Esophagus squamous epithelium (tissue), 4 donors: ENCODE measurements around the gene ZNF322.

Experiments used
- CTCF ChIP-seq, 6 experiments: fragments of 450-650 bp in 4 of 6; fragments of 200-600 bp in 2 of 6; sonication (generic) in 2 of 6; IDR thresholded peaks; one replicate each; pipeline ENCODE4 v1.5.1; 2016 to 2019; ENCODE audit warnings: antibody characterized with exemption in 6 of 6, mild to moderate bottlenecking in 4 of 6, moderate library complexity in 4 of 6
- POLR2A ChIP-seq, 4 donors: fragments of 450-650 bp; IDR thresholded peaks; one replicate each; pipeline ENCODE4 v1.6.1; 2017; ENCODE audit warnings: antibody characterized with exemption in 4 of 4, mild to moderate bottlenecking in 4 of 4, moderate library complexity in 3 of 4

- TF ChIP-seq CTCF (IDR thresholded peaks at IDR 0.05) (no peak), POLR2A (IDR thresholded peaks at IDR 0.05) (no peak)
Measured at GRCh38 chr6:26613689-26614683, 45.6 kb downstream of the ZNF322 start.
